ENCODE measurements around the gene KCNMA1. TPM values are rescaled to one million over a fixed set of nuclear protein-coding genes. Genes with fewer than 3 reads are reported as not detected.

Gene KCNMA1
- total RNA-seq, 1 donor from 2014 or later: 41.3 TPM

GRCh38 chr10:77431209-77431611 is 206.4 kb downstream of the KCNMA1 start:
- DNase-seq (no peak), ATAC-seq (peak; percentile 53 to 83)
- H3K4me1 ChIP-seq: peaks cover 6% of the 10 kb centered on the region
- no peaks in the 10 kb centered on the region for H3K9me3 ChIP-seq
- no peaks in the 10 kb centered on the region for H3K36me3 ChIP-seq
- TF ChIP-seq, protein P1, sequence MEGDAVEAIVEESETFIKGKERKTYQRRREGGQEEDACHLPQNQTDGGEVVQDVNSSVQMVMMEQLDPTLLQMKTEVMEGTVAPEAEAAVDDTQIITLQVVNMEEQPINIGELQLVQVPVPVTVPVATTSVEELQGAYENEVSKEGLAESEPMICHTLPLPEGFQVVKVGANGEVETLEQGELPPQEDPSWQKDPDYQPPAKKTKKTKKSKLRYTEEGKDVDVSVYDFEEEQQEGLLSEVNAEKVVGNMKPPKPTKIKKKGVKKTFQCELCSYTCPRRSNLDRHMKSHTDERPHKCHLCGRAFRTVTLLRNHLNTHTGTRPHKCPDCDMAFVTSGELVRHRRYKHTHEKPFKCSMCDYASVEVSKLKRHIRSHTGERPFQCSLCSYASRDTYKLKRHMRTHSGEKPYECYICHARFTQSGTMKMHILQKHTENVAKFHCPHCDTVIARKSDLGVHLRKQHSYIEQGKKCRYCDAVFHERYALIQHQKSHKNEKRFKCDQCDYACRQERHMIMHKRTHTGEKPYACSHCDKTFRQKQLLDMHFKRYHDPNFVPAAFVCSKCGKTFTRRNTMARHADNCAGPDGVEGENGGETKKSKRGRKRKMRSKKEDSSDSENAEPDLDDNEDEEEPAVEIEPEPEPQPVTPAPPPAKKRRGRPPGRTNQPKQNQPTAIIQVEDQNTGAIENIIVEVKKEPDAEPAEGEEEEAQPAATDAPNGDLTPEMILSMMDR (IDR thresholded peaks at IDR 0.05): no peak
- H3K27me3 ChIP-seq (ENCODE audit: low read depth): no peaks in the 10 kb centered on the region
- intact Hi-C loops (cut with DNase I): no loop called here
- no peak overlapping the region for H3K27ac ChIP-seq
- H3K4me3 ChIP-seq: no peak overlapping the region

GRCh38 chr10:77430530-77430929 is 207.1 kb downstream of the KCNMA1 start:
- H3K27me3 ChIP-seq (ENCODE audit: low read depth): no peaks in the 10 kb centered on the region
- H3K36me3 ChIP-seq: no peaks in the 10 kb centered on the region
- intact Hi-C loops (cut with DNase I): no loop called here
- no peak overlapping the region for H3K4me3 ChIP-seq
- H3K4me1 ChIP-seq: peaks cover 6% of the 10 kb centered on the region
- TF ChIP-seq, protein P1 (IDR thresholded peaks at IDR 0.05): no peak
- H3K9me3 ChIP-seq: no peaks in the 10 kb centered on the region
- DNase-seq (no peak), ATAC-seq (no peak)
- H3K27ac ChIP-seq: no peak overlapping the region

GRCh38 chr10:77428691-77429395 is 208.8 kb downstream of the KCNMA1 start:
- H3K9me3 ChIP-seq: no peaks in the 10 kb centered on the region
- H3K4me1 ChIP-seq: peaks cover 6% of the 10 kb centered on the region
- no peak overlapping the region for H3K27ac ChIP-seq
- intact Hi-C loops (cut with DNase I): no loop called here
- DNase-seq (peak; percentile 53), ATAC-seq (peak; percentile 27 to 64)
- H3K36me3 ChIP-seq: no peaks in the 10 kb centered on the region
- no peak overlapping the region for H3K4me3 ChIP-seq
- TF ChIP-seq, protein P1 (IDR thresholded peaks at IDR 0.05): peak; percentile 59
- no peaks in the 10 kb centered on the region for H3K27me3 ChIP-seq (ENCODE audit: low read depth)

GRCh38 chr10:77424257-77424656 is 213.4 kb downstream of the KCNMA1 start:
- peaks cover 11% of the 10 kb centered on the region for H3K4me1 ChIP-seq
- intact Hi-C loops (cut with DNase I): no loop called here
- no peak for DNase-seq
- TF ChIP-seq, protein P1 (IDR thresholded peaks at IDR 0.05): no peak
- H3K27me3 ChIP-seq (ENCODE audit: low read depth): no peaks in the 10 kb centered on the region
- no peak for ATAC-seq
- H3K27ac ChIP-seq: no peak overlapping the region
- H3K9me3 ChIP-seq: no peaks in the 10 kb centered on the region
- H3K4me3 ChIP-seq: no peak overlapping the region
- no peaks in the 10 kb centered on the region for H3K36me3 ChIP-seq

- no peaks in the 10 kb centered on the region for H3K9me3 ChIP-seq
- no peaks in the 10 kb centered on the region for H3K27me3 ChIP-seq (ENCODE audit: low read depth)
- H3K27ac ChIP-seq: no peak overlapping the region
- intact Hi-C loops (cut with DNase I): no loop called here
- TF ChIP-seq, protein P1 (IDR thresholded peaks at IDR 0.05): no peak
- peaks cover 11% of the 10 kb centered on the region for H3K4me1 ChIP-seq
- DNase-seq (no peak), ATAC-seq (no peak)
- H3K4me3 ChIP-seq: no peak overlapping the region
- H3K36me3 ChIP-seq: no peaks in the 10 kb centered on the region
Measured at GRCh38 chr10:77422491-77423338, 214.9 kb downstream of the KCNMA1 start.
